Glomerular endothelial cell (primary cell): ENCODE data around the gene MTURN. TPM values are rescaled to one million over a fixed set of nuclear protein-coding genes. Genes with fewer than 3 reads are reported as not detected.

Source experiments
- DNase-seq: peaks from one replicate; pipeline ENCODE4 v3.0.0-alpha.2; 2011; ENCODE audit warnings: low read depth, low spot score; ENCODE audit errors: extremely low read depth
- total RNA-seq: library from RNA; depleted of rRNA; stranded (reverse); fragments of >200 nt; gene quantifications from 2 replicates; pipeline ENCODE4 v1.2.3, GENCODE V29; 2015

The MTURN gene
- total RNA-seq, 1 donor from 2014 or later: 6.6 TPM

DNA sequence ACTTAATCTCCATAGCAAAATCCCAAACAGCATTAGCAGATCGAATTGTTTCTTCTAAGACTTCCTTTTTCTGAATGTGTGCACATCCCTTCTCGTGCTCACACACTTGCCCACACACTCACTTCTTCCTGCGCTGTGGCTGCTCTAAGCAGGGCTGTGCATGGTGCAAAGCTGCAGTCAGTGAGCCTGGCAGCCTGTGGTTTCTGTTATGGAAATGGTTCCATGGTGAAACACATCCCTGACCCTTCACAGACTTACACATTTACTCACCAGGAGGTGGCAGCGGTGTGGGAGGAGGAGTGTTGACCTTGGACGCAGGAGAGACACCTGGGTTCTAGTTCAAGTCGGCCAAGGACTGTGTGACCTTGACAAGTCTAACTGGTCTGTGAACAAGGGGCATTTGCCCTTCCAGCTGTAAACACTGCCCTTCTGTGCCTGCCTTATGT, 24.9 kb downstream of the MTURN start:
- no peak for DNase-seq

DNA sequence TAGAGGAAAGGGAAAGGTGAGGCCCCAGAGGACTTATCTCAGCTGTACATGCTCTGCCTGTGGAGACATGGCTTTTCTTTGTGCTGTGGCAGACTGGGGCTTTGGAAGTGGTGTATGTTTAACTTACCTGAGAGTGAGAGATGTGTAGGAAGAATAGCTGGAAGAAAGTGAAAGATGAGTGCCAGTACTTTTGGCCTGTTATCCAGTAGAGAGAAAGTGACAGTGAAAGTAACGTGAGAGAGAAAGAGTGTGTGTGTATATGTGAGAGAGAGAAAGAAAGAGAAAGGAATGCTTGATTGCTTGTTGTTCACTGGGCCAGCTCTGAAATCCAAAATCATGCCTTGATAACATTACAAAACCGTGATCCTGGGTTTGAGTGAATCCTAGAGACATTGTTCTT, 25.5 kb downstream of the MTURN start:
- DNase-seq: no peak

DNA sequence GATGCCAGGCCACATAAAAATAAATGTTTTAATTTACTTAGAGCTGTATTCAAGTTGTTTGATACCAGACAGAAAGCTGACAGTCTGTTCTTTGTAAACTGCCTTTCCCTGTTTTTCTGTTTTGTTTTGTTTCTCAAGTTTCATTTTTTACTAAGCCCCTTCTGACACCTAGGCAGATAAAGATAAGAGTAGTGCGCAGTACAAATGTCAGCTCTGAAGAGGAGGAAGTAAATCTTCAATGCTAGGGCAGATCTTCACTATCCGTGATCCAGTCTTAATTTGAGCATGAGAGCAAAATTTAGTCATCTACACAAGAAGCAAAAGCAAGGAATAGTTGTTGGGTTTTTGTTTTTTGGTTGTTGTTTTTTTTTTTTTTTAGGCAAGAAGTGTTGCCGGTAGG, 27.3 kb downstream of the MTURN start:
- DNase-seq: no peak

DNA sequence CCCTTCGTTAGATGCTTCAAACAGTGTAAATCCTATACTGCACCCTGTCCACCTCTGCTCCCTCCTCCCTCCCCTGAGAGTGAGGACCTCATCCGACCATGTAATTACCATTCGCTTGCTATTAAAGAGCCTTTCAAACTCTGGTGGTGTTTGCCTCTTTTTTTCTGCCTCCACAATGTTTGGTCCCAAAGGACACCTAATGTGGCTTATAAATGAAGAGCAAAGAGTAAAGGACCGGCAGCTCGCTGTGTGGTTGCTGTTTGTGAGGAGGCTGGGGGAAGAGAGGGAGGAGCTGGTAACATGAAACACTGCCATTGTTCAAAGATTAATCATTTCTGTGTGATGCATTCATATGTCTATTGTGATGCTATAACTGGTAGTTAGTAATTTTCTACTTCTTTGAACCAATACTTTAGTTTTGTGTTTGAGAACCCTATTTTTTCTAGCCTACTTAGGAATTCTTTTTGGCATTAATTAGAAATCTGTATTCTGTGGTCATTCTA, 27.9 kb downstream of the MTURN start:
- peak; percentile 4 for DNase-seq

DNA sequence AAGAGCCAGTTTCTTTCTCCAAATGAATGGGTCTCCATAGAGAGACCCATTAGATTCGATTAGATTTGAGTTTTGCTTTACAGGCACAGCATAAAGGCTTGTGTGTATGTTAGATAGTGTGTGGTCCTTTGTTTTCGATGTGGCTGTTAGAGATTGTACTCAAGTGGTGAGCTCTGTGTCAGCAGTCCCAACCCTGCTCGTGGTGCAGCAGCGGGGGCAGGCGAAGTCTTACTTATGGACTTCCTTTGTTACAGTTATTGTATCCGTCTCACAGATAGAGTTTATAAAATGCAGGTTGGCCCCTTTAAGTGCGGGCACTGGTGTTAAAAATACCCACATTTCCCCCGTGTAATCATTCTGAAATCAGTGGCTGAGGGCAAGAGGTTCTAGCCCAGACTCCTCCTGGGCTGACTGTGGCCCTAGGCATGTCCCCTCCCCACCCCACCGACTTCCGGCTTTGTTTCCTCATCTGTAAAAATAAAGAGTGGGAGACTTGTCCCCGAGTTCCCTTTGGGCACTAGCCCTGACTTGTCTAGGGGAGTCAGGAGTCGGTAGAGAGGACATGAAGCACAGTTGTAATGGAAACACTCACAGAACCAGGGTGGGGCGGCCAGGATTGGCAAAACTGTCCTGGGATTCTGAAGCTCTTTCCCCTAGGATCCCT, 28.6 kb downstream of the MTURN start:
- DNase-seq: peak; percentile 7

DNA sequence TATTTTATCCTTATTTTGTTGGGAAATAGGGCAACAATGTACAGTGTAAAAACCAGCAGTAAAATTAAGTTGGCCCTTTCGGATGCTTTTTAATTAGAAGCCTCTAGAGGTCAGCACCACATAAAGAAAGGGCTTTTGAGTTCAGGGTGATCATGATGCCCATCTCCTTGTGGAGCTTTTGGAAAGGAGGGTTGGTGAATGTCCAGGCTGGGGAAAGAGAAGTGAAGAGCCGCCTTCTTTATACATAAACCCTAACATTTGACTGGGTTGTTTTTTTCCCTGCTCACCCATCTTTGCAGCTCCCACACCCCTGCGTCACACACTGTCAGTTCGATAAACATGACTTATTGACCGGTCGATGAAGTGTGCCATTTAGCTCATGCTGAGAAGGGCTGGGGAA, 29.8 kb downstream of the MTURN start:
- DNase-seq: peak; percentile 41

DNA sequence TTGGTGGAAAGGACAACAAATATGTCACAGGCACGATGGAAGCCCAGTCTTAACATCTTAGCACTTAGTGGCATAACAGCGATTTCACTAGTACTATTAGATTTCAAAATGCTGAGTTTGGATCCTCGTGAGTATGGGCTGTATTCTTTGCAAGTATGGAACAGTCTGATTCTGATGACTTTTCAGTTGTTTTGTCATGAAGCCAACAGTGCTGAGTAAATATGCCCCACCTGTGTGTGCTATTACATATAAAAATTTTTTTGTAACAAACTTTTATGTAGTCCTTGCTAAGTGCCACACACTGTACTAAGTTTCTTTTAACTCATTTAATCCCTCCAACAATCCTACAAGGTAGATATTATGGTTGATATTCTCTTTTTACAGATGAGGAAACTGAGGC, 30.8 kb downstream of the MTURN start:
- no peak for DNase-seq

DNA sequence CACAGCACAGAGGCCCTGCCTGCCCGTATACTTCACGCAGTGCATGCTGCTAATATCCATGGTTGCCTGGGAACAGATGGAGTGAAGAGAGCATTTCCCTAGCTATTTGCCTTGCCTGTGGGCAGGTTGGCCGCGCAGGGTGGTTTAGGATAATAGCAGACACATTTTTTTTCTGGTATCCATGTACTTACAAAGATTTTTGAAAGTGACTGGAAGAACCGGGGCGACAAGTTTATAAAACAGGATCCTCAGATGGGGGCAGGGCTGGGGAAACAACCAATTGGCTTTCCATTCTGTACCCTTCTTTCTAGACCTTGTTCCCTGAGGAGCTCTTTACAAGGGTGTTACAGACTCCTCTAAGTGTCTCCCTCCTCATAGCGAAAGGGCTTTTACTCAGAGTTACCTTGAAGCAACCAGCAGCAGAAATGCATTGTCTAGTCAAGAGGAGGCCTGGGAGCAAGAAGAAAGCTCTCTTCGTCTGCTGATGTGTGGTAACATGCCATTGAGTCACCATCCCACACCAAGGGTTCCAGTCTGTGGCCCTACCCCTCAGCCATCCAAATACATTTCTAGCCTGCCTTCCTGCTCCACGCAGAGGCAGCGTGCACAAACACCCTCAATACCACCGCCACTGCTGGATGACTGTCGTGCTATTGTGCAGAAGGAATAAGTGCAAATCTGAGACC, 31.5 kb downstream of the MTURN start:
- DNase-seq: no peak

DNA sequence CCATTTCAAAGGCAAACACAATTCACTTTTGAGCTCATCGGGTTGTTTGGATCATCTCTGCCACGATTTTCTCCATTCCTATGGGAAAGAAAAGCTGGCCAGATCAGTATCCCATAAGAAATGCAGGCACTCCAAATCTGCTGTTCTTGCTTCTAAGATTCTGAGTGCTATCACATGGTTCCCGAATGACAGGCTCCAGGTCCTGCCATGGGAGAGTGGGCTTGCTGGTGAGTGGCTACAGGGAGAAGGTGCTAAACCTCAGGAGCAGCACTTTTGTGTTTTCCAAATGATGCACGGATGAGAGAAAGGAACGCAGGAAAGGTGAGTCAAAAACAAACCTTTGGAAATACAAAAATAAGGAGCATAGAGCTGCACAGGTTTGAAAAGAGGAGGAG, 32.1 kb downstream of the MTURN start:
- DNase-seq: no peak

DNA sequence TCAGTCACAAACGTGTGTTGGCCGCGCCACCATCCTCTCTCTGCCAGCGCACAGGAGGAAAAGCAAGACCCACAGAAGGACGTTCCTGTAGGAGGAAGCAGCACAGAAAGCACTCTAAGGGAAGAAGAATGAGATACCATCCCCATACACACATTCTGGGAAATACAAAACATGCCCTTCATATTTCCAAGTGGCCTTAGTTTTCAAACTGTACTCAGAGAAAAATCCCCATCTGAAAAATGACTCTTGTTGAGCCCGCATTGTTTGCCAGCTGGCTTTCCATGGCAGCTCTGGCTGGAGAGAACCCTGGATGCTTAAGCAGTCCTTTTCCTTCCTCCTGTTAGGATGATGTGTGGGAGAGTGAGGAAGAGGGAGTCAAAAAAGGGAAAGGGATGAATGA, 33.1 kb downstream of the MTURN start:
- no peak for DNase-seq

DNA sequence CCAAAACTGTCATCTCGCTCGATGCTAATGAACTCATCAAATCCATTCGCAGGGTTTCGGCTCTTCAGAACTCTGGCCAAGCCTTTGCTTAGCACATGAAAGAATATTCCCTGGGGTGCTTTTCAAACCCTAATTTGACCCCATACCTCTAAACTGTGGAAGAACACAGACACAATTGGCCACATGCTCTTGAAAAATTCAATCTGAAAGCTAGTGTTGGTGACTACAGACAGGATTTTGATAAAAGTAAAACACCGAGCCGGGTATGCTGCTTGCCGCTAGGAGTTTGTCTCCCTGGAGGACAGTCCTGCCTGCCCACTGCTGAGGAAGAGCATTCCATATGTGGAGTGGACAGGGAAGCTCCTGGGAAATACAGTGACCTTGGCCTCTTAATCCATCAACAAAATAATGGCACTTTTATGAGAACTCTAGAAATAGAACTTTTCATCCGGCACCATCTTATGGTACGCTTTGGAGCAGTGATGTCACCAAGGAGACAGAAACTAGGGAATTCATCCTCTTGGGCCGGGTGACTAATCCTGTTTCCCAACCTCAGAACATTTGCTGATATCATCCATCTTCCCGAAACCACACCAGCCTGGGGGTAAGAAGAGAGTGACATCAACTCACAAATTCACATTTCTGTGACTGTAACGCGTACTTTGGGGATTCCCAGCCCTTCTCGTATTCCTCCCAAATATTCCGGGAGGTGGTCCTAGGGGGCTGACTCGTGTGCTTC, 34.2 kb downstream of the MTURN start:
- DNase-seq: no peak

DNA sequence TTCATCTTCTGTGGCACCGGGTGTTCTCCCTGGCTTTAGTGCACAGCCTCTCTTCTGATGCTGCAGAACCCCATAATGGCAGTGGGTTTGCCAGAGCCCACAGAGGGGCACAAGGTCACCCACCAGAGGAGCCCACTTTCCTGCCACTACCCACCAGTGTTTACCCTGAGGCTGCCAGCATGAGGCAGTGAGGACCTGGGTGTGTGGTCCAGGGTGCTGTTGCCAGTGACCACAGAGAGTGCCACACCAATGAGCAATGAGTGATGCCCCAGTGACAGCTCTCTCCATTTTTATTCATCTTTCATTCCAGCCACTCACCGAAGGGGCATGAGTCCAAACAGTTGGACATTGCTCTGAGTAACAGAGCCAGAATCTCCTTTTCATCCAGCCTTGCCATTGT, 34.8 kb downstream of the MTURN start:
- no peak for DNase-seq

DNA sequence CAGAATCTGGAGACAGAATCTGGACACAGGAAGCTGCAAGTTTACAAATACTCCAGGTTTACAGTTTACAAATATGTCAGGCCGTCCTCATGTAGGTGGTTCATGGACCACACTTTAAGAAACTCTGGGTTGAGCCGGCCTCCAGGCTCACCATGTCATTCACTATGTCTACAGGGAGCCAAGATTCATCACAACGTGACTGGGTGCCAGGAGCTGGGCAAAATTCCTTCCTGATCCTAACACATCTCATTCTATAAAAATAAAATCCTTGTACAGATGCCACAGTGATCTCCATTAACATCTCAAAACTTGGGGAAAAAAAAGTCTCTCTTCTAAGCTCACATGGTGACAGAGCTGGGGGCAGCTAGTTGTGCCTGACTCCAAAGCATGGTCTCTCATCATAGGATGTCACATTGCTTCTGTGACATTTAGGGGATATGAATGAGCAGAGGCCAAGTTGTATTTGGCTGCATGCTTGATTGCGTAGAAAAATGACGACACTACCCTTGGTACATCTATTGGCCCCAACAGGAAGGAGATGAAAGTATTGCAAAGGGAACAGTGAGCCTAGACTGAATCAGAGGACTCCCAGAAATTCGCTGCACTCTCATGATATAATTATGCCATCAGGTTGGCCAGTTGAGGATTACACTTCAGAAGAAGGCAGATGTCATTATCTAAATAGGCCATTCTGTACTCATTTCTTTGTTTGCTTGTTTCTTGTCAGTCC, 35.9 kb downstream of the MTURN start:
- no peak for DNase-seq

DNA sequence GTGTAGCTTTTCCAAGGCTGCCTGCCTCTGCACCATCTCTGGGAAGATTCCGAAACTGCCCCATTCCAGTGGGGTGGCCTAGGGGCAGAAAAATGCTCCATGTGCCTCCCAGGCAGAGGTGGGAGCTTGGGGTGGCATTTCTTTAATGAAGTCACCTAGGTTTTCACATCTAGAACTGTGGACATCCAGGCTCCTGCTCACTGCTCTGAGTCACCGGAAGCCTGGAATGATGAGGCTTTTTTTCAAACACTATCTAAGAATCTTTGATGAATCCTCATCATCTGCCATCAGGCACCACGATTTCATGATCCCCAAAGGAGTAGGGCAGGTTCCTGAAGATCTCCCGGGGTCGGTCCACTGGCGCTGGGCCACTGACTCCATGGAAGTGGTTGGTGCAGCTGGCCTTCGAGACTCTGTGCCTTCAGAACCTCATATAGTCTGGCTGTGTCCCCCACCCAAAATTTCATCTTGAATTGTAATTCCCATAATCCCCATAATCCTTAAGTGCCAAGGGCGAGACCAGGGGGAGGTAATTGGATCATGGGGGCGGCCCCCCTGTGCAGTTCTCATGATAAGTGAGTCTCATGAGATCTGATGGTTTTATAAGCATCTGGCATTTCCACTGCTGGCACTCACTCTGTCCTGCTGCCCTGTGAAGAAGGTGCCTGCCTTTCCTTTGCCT, 37.1 kb downstream of the MTURN start:
- no peak for DNase-seq

DNA sequence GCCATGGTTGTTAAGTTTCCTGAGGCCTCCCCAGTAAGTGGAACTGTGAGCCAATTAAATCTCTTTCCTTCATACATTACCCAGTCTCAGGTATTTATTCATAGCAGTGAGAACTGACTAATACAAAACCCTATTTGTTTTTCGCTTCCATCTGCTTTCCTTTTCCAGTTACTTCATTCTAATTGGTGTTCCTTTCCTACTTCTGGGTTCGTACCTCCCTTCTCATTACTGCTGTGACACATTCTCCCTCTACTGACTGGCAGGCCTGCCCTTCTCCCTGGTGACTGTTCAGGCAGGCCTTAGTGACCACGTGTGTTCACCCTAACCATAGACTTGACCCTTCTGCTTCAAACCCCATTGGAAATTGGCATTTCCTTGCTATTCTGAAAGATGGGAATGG, 37.7 kb downstream of the MTURN start:
- DNase-seq: no peak

DNA sequence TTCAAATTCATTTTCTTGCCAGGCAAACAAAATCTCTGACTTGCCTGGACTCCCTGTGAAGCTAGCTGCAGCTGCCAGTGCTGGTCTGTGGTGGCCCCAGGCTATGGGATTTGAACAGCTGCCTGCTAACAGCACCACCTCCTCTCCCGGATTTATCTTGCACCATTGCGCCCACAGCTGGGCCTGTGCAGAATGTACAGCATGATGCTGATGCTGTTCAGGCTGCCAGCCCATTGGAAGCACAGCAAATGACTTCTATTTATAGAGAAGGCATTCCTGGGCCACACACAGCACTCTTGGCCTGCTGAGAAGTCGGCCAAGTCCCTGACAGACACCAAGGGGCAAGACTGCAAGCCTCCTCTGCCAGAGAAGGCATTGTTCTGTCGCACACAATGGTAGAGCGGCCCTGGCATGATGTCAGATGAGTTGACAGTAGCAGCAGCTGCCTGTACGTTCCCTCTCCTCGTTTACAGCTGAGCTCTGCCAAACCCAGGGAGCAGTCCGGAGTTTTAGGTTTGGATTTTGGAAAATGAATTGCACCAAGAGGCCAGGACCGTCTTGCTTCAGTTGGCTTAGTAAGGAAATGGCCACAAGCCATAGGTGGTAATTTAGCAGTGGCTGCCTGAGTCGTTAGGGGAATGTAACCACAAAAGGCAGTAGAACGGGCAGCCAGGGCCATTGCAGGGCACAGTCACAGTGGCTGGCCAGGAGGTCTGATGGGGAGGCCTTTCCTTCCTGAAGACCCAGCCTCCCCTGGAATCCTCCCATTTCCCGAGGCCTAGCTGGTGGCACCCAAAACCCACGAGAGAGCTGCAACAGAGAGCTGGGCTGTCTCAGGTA, 38.5 kb downstream of the MTURN start:
- DNase-seq: no peak

DNA sequence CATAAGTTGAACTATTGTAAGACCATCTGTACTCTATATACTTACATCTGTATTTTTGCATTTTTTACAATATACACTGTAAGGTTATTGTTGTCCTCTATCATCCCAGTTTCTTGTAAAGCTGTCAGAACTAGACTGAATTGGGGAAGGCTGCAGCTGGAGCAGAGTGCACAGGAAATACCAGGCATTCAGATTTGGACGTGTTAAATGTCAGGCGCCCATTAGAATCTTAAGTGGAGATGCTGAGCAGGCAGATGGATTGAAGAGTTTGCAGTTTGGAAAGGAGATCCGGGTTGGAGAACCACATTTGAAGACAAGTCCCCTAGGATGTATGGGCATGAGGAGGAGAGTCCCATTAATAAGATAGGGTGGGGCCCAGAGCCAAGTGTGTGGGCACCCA, 40.4 kb downstream of the MTURN start:
- no peak for DNase-seq

DNA sequence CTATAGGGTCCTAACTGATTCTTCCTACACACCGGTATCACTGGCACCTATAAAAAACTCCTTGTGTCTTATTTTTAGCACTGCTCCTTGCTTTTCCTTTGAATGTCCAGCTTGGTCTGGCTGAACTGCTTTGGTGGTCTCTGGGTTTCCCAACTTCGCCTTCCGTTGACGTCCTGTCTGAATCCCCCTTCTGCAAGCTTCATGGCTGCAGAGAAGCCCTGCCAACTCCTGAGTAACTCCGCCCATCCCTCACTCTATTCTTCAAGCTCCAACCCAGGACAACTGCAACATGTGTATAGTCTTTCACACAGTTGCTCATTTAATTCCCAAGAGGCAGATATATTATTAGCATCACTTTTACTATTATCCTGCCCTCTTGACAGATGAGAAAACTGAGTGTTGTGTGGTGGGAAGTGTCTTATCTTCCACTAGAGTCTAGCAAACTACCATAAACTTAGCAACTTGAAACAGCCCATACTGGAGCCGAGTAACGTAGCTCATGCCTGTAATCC, 40.9 kb downstream of the MTURN start:
- no peak for DNase-seq

DNA sequence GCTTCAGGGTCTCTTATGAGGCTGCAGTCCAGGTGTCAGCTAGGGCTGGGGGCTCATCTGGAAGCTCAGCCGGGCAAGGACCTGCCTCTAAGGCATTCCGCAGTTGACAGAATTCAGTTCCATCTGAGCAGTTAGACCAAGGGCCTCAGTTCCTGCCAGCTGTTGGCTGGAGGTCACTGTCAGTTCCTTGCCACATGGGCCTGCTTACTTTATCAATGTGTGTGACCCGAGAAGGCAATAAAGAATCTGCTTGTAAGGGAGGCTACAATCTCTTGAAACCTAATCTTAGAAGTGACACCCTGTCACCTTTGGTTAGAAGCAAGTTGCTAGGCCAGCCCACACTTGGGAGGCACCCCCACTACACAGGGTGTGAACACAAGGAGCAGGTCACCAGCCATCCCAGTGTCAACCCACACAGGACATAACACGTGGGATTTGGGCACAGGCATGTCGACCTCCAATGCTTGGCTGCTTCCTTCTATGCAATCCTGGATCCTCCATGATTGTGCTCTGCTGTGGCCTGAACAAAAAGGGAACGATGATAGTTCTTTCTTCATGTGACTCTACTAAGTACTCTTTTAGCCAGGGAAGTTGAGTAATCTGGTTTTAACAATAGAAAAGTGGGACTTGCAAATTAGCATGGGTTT, 41.8 kb downstream of the MTURN start:
- DNase-seq: no peak
